ENCODE data around the gene DVL1.

GRCh38 chr1:1393428-1393827 lies 44.2 kb upstream of the DVL1 start:
- TF ChIP-seq RAD21 (conservative IDR thresholded peaks at IDR 0.05) (no peak), CTCF (IDR thresholded peaks at IDR 0.05; ENCODE audit: poor library complexity, severe bottlenecking) (no peak), REST (IDR thresholded peaks at IDR 0.05; ENCODE audit: borderline replicate concordance) (no peak), EP300 (conservative IDR thresholded peaks at IDR 0.05; ENCODE audit: poor library complexity, severe bottlenecking) (no peak), MXI1 (conservative IDR thresholded peaks at IDR 0.05; ENCODE audit: poor library complexity, severe bottlenecking) (no peak), SMC3 (conservative IDR thresholded peaks at IDR 0.05; ENCODE audit: poor library complexity) (no peak), EZH2 (IDR thresholded peaks at IDR 0.05; ENCODE audit: borderline replicate concordance, insufficient read depth, low read length, poor library complexity, severe bottlenecking) (no peak)
